ENCODE data around the gene ARHGAP27.

- TF ChIP-seq CTCF (IDR thresholded peaks at IDR 0.05; ENCODE audit: insufficient read depth, low read depth, low read length): no peak
- no peak for TF ChIP-seq EZH2 (IDR thresholded peaks at IDR 0.05; ENCODE audit: insufficient read depth, low read length)
Observed at GRCh38 chr17:45345246-45345553, 87.5 kb downstream of the ARHGAP27 start.
